GM12872 (cell line): ENCODE results near the gene CACNA1S.

Experiments
- TF ChIP-seq, protein P1 (sequence below): IDR thresholded peaks from 3 replicates; pipeline ENCODE4 v1.5.1; 2011; ENCODE audit warnings: low read depth, mild to moderate bottlenecking, low read length, moderate library complexity; ENCODE audit not compliant: insufficient read depth

CACNA1S gene

DNA sequence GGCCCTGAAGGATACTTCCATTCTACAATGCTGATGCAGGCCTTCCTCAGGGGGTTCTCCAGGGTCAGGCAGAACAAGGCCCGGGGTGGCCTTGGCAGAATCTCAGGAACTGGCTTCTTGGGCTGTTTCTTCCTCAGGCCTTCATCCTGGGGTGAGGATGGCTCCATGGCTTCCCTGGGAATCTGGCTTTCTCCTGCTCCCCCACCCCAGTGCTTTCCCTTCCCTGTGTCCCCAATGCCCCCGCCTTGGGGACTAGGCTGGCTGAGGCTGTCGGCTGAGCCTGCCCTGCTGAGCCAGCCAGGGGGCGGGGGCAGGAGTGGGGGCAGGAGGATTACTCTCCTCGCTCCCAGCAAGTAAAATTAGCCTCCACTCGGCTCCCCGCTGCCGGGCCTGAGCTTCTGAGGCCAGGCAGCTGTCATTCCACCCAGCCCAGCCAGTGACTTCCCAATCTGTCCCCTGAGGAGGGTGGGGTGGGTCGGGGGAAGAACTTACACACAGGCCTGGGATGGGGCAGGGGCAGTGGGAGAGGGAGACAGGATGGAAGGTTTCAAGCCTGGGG is at the start of gene CACNA1S:
CACNA1S (minus strand) TSS at position 254 of the 559 bp plus-strand sequence; CDS start at position 167, 87 bp downstream.
- TF ChIP-seq, protein P1, sequence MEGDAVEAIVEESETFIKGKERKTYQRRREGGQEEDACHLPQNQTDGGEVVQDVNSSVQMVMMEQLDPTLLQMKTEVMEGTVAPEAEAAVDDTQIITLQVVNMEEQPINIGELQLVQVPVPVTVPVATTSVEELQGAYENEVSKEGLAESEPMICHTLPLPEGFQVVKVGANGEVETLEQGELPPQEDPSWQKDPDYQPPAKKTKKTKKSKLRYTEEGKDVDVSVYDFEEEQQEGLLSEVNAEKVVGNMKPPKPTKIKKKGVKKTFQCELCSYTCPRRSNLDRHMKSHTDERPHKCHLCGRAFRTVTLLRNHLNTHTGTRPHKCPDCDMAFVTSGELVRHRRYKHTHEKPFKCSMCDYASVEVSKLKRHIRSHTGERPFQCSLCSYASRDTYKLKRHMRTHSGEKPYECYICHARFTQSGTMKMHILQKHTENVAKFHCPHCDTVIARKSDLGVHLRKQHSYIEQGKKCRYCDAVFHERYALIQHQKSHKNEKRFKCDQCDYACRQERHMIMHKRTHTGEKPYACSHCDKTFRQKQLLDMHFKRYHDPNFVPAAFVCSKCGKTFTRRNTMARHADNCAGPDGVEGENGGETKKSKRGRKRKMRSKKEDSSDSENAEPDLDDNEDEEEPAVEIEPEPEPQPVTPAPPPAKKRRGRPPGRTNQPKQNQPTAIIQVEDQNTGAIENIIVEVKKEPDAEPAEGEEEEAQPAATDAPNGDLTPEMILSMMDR: no peak

DNA sequence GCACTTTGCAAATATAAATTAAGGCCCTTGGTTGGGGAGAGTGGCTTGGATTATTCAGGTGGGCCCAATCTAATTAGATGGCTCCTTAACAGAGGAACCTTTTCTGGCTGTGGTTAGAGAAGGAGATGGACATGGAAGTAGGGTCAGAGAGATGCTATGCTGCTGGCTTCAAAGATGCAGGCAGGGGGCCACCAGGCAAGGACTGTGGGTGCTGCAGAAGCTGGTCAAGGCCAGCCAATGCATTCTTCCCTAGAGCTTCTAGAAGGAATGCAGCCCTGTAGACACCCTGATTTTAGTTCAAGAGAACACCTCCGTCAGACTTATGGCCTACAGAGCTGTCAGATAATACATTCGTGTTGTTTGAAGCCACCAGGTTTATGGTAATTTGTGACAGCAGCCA is 45.7 kb upstream of the CACNA1S start:
- TF ChIP-seq, protein P1: no peak

DNA sequence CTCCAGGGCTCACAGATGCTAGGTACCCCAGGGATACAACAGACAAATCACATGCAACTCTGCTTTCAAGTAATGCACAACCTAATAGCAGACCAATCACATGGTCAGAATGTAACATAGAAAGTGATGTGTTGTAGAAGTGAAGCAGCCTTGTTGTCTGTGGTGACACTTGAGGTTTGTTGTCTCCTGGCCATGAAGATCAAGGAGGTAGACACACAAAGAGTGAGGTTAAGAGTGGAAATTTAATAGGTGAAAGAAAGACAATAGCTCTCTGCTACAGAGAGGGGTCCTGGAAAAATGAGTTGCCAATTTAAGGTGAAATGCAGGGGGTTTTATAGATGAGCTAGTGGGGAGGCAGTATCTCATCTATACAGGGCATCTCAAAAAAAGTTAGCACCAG is 44.6 kb upstream of the CACNA1S start:
- TF ChIP-seq, protein P1: no peak

DNA sequence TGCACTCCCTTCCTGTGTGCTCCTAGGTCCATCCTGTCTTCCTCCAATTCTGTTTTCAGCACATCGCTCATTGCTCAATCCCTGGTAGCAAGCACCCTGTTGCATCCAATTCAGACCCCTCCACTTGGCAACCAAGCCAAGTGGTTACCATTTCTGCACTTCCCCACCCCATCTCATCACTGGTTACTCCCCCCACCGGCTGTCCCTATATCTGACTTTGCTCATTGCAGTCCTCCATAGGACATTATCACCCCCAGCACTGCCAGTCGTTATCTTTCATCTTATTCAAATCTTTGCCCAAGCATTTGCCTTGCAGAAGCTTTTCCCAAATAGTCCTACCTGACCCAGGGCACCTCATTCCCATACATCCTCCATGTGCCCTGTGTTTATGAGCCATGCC is 44.1 kb upstream of the CACNA1S start:
- TF ChIP-seq, protein P1: no peak

DNA sequence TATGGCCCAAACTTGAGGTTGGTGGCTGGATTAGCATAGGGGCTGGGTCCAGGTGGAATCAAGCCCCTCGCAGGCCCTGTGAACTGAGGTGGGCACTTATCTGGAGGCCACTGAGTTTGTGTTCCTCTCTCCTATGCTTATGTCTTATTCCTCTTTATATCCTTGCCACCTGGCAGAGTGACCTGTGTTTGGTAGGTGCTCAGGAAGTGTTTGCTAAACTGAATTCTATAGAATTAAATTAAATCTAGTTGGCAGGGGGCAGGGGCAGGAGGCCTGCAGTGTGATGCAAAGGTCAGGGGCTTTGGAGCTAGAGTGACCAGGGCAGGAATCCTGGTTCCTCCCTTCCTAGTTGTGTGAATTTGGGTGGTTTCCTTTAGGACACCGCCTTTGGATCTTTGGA is 43.1 kb upstream of the CACNA1S start:
- TF ChIP-seq, protein P1: no peak

DNA sequence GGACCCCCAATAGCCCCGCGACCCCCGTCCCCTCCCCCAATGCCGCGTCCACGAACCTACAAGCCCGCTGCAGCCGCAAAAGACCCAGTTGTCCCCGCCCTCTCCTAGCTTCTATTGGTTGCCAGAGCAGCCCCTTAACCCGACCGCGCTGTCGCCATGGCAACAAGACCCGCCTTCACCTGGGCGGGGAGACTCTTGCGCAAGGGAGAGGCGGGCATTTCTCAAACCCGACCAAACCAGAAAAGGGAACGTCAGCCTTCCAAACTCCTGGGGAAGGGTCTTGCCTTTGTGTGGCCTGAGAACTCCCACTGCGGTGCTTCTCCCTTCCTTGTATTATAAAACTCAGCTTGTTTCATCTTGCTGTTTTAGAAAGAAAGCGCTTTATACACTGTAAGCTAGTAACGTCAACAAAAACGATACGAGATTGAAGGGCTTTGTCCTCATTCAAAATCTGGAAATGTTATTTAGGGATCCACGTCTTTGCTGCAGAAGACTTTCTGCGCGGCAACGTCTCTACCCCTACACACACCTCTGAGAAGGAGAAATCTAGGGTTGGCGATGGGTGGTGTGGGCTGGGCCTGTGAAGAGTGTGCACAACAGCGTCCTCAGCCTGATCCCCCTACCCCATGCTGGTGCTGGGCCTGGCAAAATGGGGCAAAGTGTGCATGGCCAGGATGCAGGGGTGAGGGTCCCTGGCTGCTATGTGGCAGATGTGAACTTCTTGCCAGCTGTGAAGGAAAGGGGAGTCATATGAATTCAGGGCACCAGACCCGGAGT is 42.4 kb upstream of the CACNA1S start, which contains the start of gene TMEM9:
TMEM9 (minus strand) TSS at position 86 of the 777 bp plus-strand sequence. CDS start 551 bp downstream, outside the sequence.
- TF ChIP-seq, protein P1: no peak

DNA sequence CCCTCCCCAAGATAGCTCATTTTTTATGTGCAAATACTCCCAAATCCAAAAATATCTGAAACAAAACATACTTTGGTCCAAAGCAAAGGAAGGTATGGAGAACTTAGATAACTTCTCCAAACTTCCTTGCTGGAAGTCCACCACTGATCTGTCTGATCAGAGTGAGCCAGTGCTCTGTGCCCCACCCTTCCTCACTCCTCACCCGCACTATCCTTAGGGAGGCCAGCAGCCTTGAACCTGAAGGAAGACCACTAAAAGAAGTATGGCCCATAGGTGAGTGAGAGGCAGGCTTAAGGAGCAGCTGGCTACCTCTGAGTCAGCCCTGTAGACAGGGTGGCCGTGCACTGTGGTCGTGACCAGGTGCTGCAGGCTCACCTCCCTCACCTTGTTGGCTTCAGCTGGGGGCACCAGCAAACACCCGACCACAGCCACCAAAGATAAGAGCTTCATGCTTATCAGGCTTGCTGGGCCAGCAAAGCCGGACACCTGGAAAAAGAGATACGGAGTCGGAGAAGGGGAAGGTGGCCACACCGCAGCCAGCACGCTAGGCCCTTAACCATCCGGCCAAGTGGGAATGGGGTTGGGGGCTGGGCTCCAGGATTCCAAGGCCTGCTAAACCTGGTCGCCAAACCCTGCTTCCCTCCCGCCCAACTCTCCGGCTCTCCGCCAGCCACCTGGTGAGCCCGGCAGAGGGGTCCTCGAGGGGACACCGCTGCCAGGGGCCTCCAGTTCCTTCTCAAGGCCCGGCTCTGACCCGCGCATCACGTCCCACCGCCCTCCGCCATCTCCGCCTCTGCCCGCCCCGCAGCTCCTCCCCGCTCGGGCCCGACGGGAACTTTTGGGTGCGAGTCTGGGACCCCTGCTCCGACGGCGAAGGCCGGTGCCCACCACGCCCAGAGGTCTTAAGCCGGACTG is 41.5 kb upstream of the CACNA1S start:
- TF ChIP-seq, protein P1: no peak
